HEK293T (cell line): ENCODE results near the gene TSHR.

ENCODE experiments used
- ELF4 ChIP-seq: fragments of 450-650 bp; IDR thresholded peaks from 2 replicates; pipeline ENCODE4 v1.6.1; 2017; ENCODE audit warnings: antibody characterized with exemption
- FOXA1 ChIP-seq: fragments of 450-650 bp; IDR thresholded peaks from 2 replicates; pipeline ENCODE4 v1.6.1; 2016; ENCODE audit warnings: mild to moderate bottlenecking
- FOXM1 ChIP-seq: fragments of 450-650 bp; IDR thresholded peaks from 2 replicates; pipeline ENCODE4 v1.6.1; 2017; ENCODE audit warnings: mild to moderate bottlenecking, borderline replicate concordance
- HDGF ChIP-seq: fragments of 450-650 bp; IDR thresholded peaks from 2 replicates; pipeline ENCODE4 v1.6.1; 2017; ENCODE audit warnings: antibody characterized with exemption, borderline replicate concordance
- LEF1 ChIP-seq: fragments of 450-650 bp; IDR thresholded peaks from 2 replicates; pipeline ENCODE4 v1.6.1; 2017; ENCODE audit warnings: mild to moderate bottlenecking, borderline replicate concordance
- PKNOX1 ChIP-seq: fragments of 450-650 bp; IDR thresholded peaks from 2 replicates; pipeline ENCODE4 v1.6.1; 2016
- SP1 ChIP-seq: fragments of 450-650 bp; IDR thresholded peaks from 2 replicates; pipeline ENCODE4 v1.6.1; 2017
- SUZ12 ChIP-seq: fragments of 450-650 bp; IDR thresholded peaks from 2 replicates; pipeline ENCODE4 v1.6.1; 2016; ENCODE audit warnings: mild to moderate bottlenecking
- TARDBP ChIP-seq: fragments of 450-650 bp; IDR thresholded peaks from 2 replicates; pipeline ENCODE4 v1.6.1; 2016

GRCh38 chr14:80979951-80980350 lies 24.5 kb downstream of the TSHR start:
- TF ChIP-seq FOXA1 (no peak), SP1 (no peak), ELF4 (no peak), TARDBP (no peak), SUZ12 (no peak), PKNOX1 (no peak), FOXM1 (no peak), HDGF (no peak), LEF1 (no peak)
